Measurements from ENCODE around the gene SYT11.

The SYT11 gene

GRCh38 chr1:155860970-155861510 is 1.7 kb downstream of the SYT11 start (continued):
- TF ChIP-seq PATZ1 (CRISPR knock-in tag; IDR thresholded peaks at IDR 0.05; ENCODE audit: borderline replicate concordance), result no peak

GRCh38 chr1:155861896-155862295 is 2.5 kb downstream of the SYT11 start:
- TF ChIP-seq ESRRG (CRISPR knock-in tag; IDR thresholded peaks at IDR 0.05) (no peak), CSDC2 (CRISPR knock-in tag; IDR thresholded peaks at IDR 0.05) (no peak), ZNF70 (CRISPR knock-in tag; IDR thresholded peaks at IDR 0.05) (no peak), ARNTL (CRISPR knock-in tag; IDR thresholded peaks at IDR 0.05; ENCODE audit: borderline replicate concordance, low read depth) (no peak), PPARA (CRISPR knock-in tag; IDR thresholded peaks at IDR 0.05; ENCODE audit: borderline replicate concordance) (no peak), BACH2 (CRISPR knock-in tag; IDR thresholded peaks at IDR 0.05; ENCODE audit: borderline replicate concordance) (no peak), ZFP30 (CRISPR knock-in tag; IDR thresholded peaks at IDR 0.05) (no peak), ZFP3 (CRISPR knock-in tag; IDR thresholded peaks at IDR 0.05) (no peak), PATZ1 (CRISPR knock-in tag; IDR thresholded peaks at IDR 0.05; ENCODE audit: borderline replicate concordance) (no peak), TCF4 (CRISPR knock-in tag; IDR thresholded peaks at IDR 0.05; ENCODE audit: borderline replicate concordance) (no peak), TOX (CRISPR knock-in tag; IDR thresholded peaks at IDR 0.05; ENCODE audit: borderline replicate concordance) (no peak), ZC3H10 (CRISPR knock-in tag; IDR thresholded peaks at IDR 0.05) (no peak)
- ATAC-seq, result no peak

- no peak for ATAC-seq
- TF ChIP-seq ZC3H10 (CRISPR knock-in tag; IDR thresholded peaks at IDR 0.05) (0 out of 2 replicates have a peak, but pooled peaks have one; percentile 20), BACH2 (CRISPR knock-in tag; IDR thresholded peaks at IDR 0.05; ENCODE audit: borderline replicate concordance) (no peak)
Observed at GRCh38 chr1:155864393-155864792, 5.0 kb downstream of the SYT11 start.

GRCh38 chr1:155867766-155868165 is 8.4 kb downstream of the SYT11 start:
- TF ChIP-seq BACH2 (CRISPR knock-in tag; IDR thresholded peaks at IDR 0.05; ENCODE audit: borderline replicate concordance) (no peak), CREB5 (CRISPR knock-in tag; IDR thresholded peaks at IDR 0.05; ENCODE audit: low read depth) (no peak), GLIS3 (CRISPR knock-in tag; IDR thresholded peaks at IDR 0.05) (no peak), OSR1 (CRISPR knock-in tag; IDR thresholded peaks at IDR 0.05) (no peak), ZFP3 (CRISPR knock-in tag; IDR thresholded peaks at IDR 0.05) (no peak), ESRRG (CRISPR knock-in tag; IDR thresholded peaks at IDR 0.05) (no peak), TSHZ2 (CRISPR knock-in tag; IDR thresholded peaks at IDR 0.05) (no peak), ISL1 (CRISPR knock-in tag; IDR thresholded peaks at IDR 0.05) (no peak), ZC3H10 (CRISPR knock-in tag; IDR thresholded peaks at IDR 0.05) (no peak), SNAI2 (CRISPR knock-in tag; IDR thresholded peaks at IDR 0.05) (no peak), PPARA (CRISPR knock-in tag; IDR thresholded peaks at IDR 0.05; ENCODE audit: borderline replicate concordance) (no peak), RARB (CRISPR knock-in tag; IDR thresholded peaks at IDR 0.05) (no peak), ARNTL (CRISPR knock-in tag; IDR thresholded peaks at IDR 0.05; ENCODE audit: borderline replicate concordance, low read depth) (no peak), POU6F1 (CRISPR knock-in tag; IDR thresholded peaks at IDR 0.05; ENCODE audit: borderline replicate concordance, low read depth) (no peak), ZFP30 (CRISPR knock-in tag; IDR thresholded peaks at IDR 0.05) (no peak), PATZ1 (CRISPR knock-in tag; IDR thresholded peaks at IDR 0.05; ENCODE audit: borderline replicate concordance) (no peak), ZNF8 (CRISPR knock-in tag; IDR thresholded peaks at IDR 0.05) (no peak), ZNF70 (CRISPR knock-in tag; IDR thresholded peaks at IDR 0.05) (no peak), CSDC2 (CRISPR knock-in tag; IDR thresholded peaks at IDR 0.05) (no peak), ZNF565 (CRISPR knock-in tag; conservative IDR thresholded peaks at IDR 0.05; ENCODE audit: low read depth) (no peak)
- ATAC-seq, result no peak
